PFSK-1 (cell line): ENCODE measurements around the gene WNK2.

Experiments used
- FOXP2 ChIP-seq: optimal IDR thresholded peaks from 2 replicates; pipeline ENCODE3; 2011; ENCODE audit warnings: borderline replicate concordance, control low read depth, inconsistent platforms; ENCODE audit not compliant: insufficient read depth; ENCODE audit errors: extremely low read length, extremely low read depth
- POLR2AphosphoS5 ChIP-seq: IDR thresholded peaks from 2 replicates; pipeline ENCODE4 v1.6.1; 2012; ENCODE audit warnings: low read depth, mild to moderate bottlenecking, control low read depth, low read length, moderate library complexity
- SIN3A ChIP-seq: IDR thresholded peaks from 2 replicates; pipeline ENCODE4 v1.6.1; 2012; ENCODE audit warnings: mild to moderate bottlenecking, low read length, moderate library complexity, borderline replicate concordance; ENCODE audit not compliant: insufficient read depth
- TAF1 ChIP-seq: IDR thresholded peaks from 2 replicates; pipeline ENCODE4 v1.6.1; 2012; ENCODE audit warnings: low read length, control low read depth, borderline replicate concordance; ENCODE audit not compliant: insufficient read depth
- TF ChIP-seq, protein P1 (sequence below), 2 experiments: IDR thresholded peaks; 2 replicates each; pipeline versions ENCODE4 v1.6.1 to v1.8.0; 2011 to 2012; ENCODE audit warnings: low read depth in 2 of 2, low read length in 2 of 2, control low read depth in 1 of 2, inconsistent platforms in 1 of 2, mild to moderate bottlenecking in 1 of 2, moderate library complexity in 1 of 2; ENCODE audit not compliant: insufficient read depth in 1 of 2

Gene WNK2

GRCh38 chr9:93244510-93245436 is 60.8 kb downstream of the WNK2 start:
- TF ChIP-seq SIN3A (no peak), POLR2AphosphoS5 (no peak), FOXP2 (no peak), TAF1 (no peak)
- TF ChIP-seq, protein P1, sequence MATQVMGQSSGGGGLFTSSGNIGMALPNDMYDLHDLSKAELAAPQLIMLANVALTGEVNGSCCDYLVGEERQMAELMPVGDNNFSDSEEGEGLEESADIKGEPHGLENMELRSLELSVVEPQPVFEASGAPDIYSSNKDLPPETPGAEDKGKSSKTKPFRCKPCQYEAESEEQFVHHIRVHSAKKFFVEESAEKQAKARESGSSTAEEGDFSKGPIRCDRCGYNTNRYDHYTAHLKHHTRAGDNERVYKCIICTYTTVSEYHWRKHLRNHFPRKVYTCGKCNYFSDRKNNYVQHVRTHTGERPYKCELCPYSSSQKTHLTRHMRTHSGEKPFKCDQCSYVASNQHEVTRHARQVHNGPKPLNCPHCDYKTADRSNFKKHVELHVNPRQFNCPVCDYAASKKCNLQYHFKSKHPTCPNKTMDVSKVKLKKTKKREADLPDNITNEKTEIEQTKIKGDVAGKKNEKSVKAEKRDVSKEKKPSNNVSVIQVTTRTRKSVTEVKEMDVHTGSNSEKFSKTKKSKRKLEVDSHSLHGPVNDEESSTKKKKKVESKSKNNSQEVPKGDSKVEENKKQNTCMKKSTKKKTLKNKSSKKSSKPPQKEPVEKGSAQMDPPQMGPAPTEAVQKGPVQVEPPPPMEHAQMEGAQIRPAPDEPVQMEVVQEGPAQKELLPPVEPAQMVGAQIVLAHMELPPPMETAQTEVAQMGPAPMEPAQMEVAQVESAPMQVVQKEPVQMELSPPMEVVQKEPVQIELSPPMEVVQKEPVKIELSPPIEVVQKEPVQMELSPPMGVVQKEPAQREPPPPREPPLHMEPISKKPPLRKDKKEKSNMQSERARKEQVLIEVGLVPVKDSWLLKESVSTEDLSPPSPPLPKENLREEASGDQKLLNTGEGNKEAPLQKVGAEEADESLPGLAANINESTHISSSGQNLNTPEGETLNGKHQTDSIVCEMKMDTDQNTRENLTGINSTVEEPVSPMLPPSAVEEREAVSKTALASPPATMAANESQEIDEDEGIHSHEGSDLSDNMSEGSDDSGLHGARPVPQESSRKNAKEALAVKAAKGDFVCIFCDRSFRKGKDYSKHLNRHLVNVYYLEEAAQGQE (IDR thresholded peaks at IDR 0.05; ENCODE audit: insufficient read depth in 1 of 2, low read depth in 2 of 2, low read length in 2 of 2), result no peak

- TF ChIP-seq SIN3A (no peak), FOXP2 (no peak), TAF1 (no peak), POLR2AphosphoS5 (no peak)
- TF ChIP-seq, protein P1 (IDR thresholded peaks at IDR 0.05; ENCODE audit: insufficient read depth in 1 of 2, low read depth in 2 of 2, low read length in 2 of 2), result no peak
These were observed 61.6 kb downstream of the WNK2 start for GRCh38 chr9:93245437-93245970.

DNA sequence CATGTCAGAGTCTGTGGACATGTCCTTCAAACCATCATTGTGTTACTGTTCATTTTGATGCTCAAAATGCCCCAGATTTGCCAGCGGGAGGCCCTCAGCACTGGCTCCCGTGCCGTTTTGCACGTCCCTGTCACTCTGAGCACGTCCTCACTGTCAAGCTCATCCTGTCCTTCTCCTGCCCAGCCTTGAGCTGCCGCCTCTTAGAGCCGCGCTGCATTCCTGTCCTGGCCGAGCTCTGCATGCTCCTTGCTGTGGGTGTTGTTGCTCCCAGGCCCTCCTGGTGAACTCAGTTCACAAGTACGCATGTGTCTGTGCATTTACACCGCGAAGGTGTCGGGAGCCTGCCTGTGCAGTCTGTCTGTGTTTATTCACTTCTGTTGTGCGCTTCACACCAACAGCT is 62.2 kb downstream of the WNK2 start:
- TF ChIP-seq POLR2AphosphoS5 (no peak), TAF1 (no peak), SIN3A (no peak), FOXP2 (no peak)
- TF ChIP-seq, protein P1 (IDR thresholded peaks at IDR 0.05; ENCODE audit: insufficient read depth in 1 of 2, low read depth in 2 of 2, low read length in 2 of 2), result no peak

DNA sequence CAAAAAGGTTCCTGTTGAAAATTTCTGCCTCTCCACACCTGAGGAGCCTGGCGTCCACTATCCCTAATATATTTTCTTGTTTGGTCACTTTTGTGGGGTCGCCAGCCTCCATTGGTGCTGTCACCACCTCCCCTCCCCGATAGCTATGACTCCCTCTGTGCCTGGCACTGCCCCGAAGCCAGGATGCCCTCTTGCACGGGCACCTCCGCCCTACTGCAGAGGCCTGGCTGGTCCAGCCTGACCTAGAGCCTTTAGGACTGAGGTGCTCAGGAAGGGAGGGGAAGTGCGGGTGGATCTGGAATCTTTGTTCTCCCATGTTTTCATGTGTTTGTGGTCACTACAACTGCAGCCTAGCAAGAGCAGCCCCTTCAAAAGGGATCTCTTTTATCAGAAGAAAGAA is 62.6 kb downstream of the WNK2 start:
- TF ChIP-seq, protein P1 (IDR thresholded peaks at IDR 0.05; ENCODE audit: insufficient read depth in 1 of 2, low read depth in 2 of 2, low read length in 2 of 2), result no peak
- TF ChIP-seq TAF1, result no peak
- TF ChIP-seq POLR2AphosphoS5, result no peak
